ENCODE data around the gene CNIH2.

The CNIH2 gene

DNA sequence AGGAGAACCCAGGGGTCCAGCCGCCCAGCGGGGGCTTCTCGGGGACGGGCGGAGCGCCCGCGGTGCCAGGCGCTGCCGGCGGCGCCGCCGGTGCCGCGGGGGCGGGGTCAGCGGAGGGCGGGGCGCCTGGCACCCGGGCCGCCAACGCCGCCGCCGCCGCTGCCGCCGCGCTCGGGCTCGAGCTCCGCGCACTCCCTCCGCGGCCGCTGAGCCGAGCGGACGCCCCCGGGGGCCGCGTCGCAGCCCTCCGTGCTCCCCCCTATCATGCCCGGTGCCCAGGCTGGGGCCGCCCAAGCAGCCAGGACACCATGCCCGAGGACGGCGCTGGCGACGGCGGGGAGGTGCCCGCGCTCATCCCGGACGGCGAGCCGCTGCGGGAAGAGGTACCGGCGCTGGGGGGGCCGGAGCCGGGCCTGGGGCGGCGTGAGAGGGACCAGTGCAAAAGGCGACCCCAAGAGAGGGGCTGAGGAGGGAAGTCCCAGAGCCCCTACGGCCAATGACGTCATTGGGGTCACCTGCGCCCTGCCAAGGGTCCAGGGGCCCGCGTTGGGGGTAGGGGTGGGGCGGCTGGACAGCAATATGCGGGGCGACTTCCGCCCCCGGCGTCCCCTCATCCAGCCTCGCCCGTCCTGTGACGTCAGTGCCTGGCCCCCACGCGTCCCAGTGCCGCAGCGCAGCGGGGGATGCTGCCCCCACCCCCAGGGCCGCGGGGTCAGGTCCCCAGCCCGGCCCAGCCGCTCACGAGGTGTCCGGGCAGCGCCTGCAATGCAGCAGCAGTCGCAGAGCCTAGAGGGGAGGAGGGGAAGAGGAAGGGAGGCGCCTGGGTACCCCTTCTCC lies 13.9 kb downstream of the CNIH2 start, which contains the start of gene TMEM151A:
TMEM151A (plus strand) TSS at position 189 of the 837 bp plus-strand sequence; CDS start at position 309, 120 bp downstream.
- H2AFZ ChIP-seq (ENCODE audit: low read length), result no peak within 1 kb of the TSS
- no peaks in the 10 kb centered on the region for H3K9me3 ChIP-seq (ENCODE audit: insufficient read depth, low read depth, low read length)
- H3K4me3 ChIP-seq (ENCODE audit: low read length, poor library complexity, severe bottlenecking), result no peak within 1 kb of the TSS
- TF ChIP-seq EZH2phosphoT487 (IDR thresholded peaks at IDR 0.05; ENCODE audit: borderline replicate concordance), result no peak
- TF ChIP-seq, protein P1, sequence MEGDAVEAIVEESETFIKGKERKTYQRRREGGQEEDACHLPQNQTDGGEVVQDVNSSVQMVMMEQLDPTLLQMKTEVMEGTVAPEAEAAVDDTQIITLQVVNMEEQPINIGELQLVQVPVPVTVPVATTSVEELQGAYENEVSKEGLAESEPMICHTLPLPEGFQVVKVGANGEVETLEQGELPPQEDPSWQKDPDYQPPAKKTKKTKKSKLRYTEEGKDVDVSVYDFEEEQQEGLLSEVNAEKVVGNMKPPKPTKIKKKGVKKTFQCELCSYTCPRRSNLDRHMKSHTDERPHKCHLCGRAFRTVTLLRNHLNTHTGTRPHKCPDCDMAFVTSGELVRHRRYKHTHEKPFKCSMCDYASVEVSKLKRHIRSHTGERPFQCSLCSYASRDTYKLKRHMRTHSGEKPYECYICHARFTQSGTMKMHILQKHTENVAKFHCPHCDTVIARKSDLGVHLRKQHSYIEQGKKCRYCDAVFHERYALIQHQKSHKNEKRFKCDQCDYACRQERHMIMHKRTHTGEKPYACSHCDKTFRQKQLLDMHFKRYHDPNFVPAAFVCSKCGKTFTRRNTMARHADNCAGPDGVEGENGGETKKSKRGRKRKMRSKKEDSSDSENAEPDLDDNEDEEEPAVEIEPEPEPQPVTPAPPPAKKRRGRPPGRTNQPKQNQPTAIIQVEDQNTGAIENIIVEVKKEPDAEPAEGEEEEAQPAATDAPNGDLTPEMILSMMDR (conservative IDR thresholded peaks at IDR 0.05; ENCODE audit: low read length), result no peak
- H3K9ac ChIP-seq (ENCODE audit: low read depth, low read length, poor library complexity, severe bottlenecking), result no peak within 1 kb of the TSS
- H4K20me1 ChIP-seq (ENCODE audit: insufficient read depth, low read length, poor library complexity, severe bottlenecking), result no peaks in the 10 kb centered on the region
- no peaks in the 10 kb centered on the region for H3F3A ChIP-seq (ENCODE audit: low read depth)
- peaks cover 22% of the 10 kb centered on the region for H3K4me1 ChIP-seq (ENCODE audit: insufficient read depth, low read length, poor library complexity, severe bottlenecking)
- H3K36me3 ChIP-seq (ENCODE audit: insufficient read depth, low read length), result no peaks in the 10 kb centered on the region
- no peaks in the 10 kb centered on the region for H3K27me3 ChIP-seq (ENCODE audit: insufficient read depth, low read length, poor library complexity, severe bottlenecking)
- no peak within 1 kb of the TSS for H3K4me2 ChIP-seq (ENCODE audit: low read depth, low read length, poor library complexity, severe bottlenecking)
- H3K9me2 ChIP-seq (replicated peaks; ENCODE audit: low read depth, low read length), result no peaks in the 10 kb centered on the region
- H3K79me2 ChIP-seq (ENCODE audit: insufficient read depth, low read length), result peaks cover 14% of the 10 kb centered on the region

DNA sequence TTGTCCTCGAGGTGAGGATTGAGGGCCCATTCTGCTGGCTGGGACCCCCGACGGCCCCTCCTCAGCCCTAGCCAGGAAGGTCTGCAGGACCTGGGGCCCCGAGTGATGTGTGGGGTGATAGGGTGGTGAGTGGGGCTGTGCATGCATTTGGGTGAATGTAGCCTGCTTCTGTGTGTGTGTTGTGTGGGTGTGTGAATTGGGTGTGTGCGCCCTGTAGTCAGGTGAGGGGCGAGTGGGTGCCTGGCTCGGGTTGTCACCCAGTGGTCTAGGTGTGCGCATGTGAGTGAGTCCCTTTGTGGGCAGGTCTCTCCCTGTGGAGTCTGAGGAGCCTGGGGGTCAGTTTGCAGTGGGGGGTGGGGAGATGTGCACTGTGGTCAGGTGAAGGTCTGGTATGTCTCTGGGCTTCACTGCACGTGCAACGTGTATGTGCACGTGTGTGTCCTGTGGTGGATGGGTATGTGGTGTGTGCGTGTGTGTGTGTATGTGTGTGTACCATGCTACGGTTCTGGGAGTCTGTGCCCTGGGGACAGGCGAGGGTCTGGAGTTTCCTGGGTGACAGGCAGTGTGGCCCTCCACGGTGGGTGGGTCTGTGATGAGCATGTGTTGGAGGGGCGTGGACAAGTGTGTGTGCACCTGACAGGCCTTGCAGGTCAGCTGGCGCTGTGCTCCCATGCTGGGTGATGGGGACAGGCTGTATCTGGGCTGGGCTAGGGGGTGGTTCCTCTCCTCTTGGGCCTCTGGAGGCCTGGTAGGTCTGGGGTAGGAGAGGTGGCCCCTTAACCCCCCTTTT lies 14.8 kb downstream of the CNIH2 start:
- Histone ChIP-seq H3K4me2 (ENCODE audit: low read depth, low read length, poor library complexity, severe bottlenecking) (no peak overlapping the region), H3K36me3 (ENCODE audit: insufficient read depth, low read length) (no peaks in the 10 kb centered on the region), H3K9ac (ENCODE audit: low read depth, low read length, poor library complexity, severe bottlenecking) (no peak overlapping the region), H3K4me3 (ENCODE audit: low read length, poor library complexity, severe bottlenecking) (no peak overlapping the region), H4K20me1 (ENCODE audit: insufficient read depth, low read length, poor library complexity, severe bottlenecking) (no peaks in the 10 kb centered on the region), H3K4me1 (ENCODE audit: insufficient read depth, low read length, poor library complexity, severe bottlenecking) (peaks cover 19% of the 10 kb centered on the region), H3K79me2 (ENCODE audit: insufficient read depth, low read length) (peaks cover 9% of the 10 kb centered on the region), H2AFZ (ENCODE audit: low read length) (no peak overlapping the region), H3F3A (ENCODE audit: low read depth) (no peaks in the 10 kb centered on the region), H3K9me3 (ENCODE audit: insufficient read depth, low read depth, low read length) (no peaks in the 10 kb centered on the region), H3K9me2 (replicated peaks; ENCODE audit: low read depth, low read length) (no peaks in the 10 kb centered on the region), H3K27me3 (ENCODE audit: insufficient read depth, low read length, poor library complexity, severe bottlenecking) (no peaks in the 10 kb centered on the region)
- TF ChIP-seq, protein P1 (conservative IDR thresholded peaks at IDR 0.05; ENCODE audit: low read length), result no peak
- no peak for TF ChIP-seq EZH2phosphoT487 (IDR thresholded peaks at IDR 0.05; ENCODE audit: borderline replicate concordance)

DNA sequence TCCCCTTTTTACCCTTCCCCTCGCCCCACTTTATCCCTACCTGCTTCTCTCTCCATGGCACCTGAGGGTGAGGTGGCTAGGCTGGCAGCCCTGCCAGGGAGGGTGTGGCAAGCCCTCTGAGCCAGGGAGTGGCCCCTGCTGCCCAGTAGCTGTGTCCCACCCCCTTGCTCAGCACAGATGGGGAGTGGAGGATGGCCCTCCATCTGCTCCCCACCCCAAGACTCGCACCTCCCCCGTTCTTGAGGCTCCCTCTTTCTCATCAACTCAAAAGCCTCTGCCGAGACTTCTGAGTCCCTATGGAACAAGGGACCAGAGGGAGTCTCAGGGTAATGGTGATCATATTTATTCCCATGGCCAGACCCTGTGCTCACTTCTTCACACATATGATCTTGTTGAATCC lies 15.4 kb downstream of the CNIH2 start:
- Histone ChIP-seq H3K9me3 (ENCODE audit: insufficient read depth, low read depth, low read length) (no peaks in the 10 kb centered on the region), H3K9me2 (replicated peaks; ENCODE audit: low read depth, low read length) (no peaks in the 10 kb centered on the region), H3F3A (ENCODE audit: low read depth) (no peaks in the 10 kb centered on the region), H3K4me1 (ENCODE audit: insufficient read depth, low read length, poor library complexity, severe bottlenecking) (peaks cover 12% of the 10 kb centered on the region), H4K20me1 (ENCODE audit: insufficient read depth, low read length, poor library complexity, severe bottlenecking) (no peaks in the 10 kb centered on the region), H2AFZ (ENCODE audit: low read length) (no peak overlapping the region), H3K4me2 (ENCODE audit: low read depth, low read length, poor library complexity, severe bottlenecking) (no peak overlapping the region), H3K4me3 (ENCODE audit: low read length, poor library complexity, severe bottlenecking) (no peak overlapping the region), H3K9ac (ENCODE audit: low read depth, low read length, poor library complexity, severe bottlenecking) (no peak overlapping the region), H3K79me2 (ENCODE audit: insufficient read depth, low read length) (peaks cover 3% of the 10 kb centered on the region), H3K27me3 (ENCODE audit: insufficient read depth, low read length, poor library complexity, severe bottlenecking) (no peaks in the 10 kb centered on the region), H3K36me3 (ENCODE audit: insufficient read depth, low read length) (no peaks in the 10 kb centered on the region)
- no peak for TF ChIP-seq EZH2phosphoT487 (IDR thresholded peaks at IDR 0.05; ENCODE audit: borderline replicate concordance)
- TF ChIP-seq, protein P1 (conservative IDR thresholded peaks at IDR 0.05; ENCODE audit: low read length), result no peak

Measured in Loucy (cell line).